HepG2 (cell line): ENCODE results near the gene LUC7L2. TPM values are rescaled to one million over a fixed set of nuclear protein-coding genes. Genes with fewer than 3 reads are reported as not detected.

Experiments
- FOXJ3 ChIP-seq: sonication (generic); formaldehyde crosslinking; IDR thresholded peaks from 2 replicates; pipeline ENCODE4 v1.4.0; 2020; ENCODE audit warnings: missing genetic modification reagents, mild to moderate bottlenecking, borderline replicate concordance
- KLF16 ChIP-seq, 2 experiments: sonication (generic) in 1 of 2; formaldehyde crosslinking in 1 of 2; IDR thresholded peaks; 2 replicates each; pipeline versions ENCODE4 v1.6.1 to v1.8.0; 2016 to 2023; ENCODE audit warnings: missing genetic modification reagents in 2 of 2, missing compliant biosample characterization in 1 of 2
- KMT2A ChIP-seq: sonication (generic); formaldehyde crosslinking; IDR thresholded peaks from 2 replicates; pipeline ENCODE4 v1.4.0; 2020; ENCODE audit warnings: missing genetic modification reagents
- MED13 ChIP-seq: sonication (generic); formaldehyde crosslinking; IDR thresholded peaks from 2 replicates; pipeline ENCODE4 v1.5.0; 2020; ENCODE audit warnings: missing genetic modification reagents
- MED8 ChIP-seq: sonication (generic); formaldehyde crosslinking; IDR thresholded peaks from 2 replicates; pipeline ENCODE4 v1.8.1; 2023; ENCODE audit warnings: mild to moderate bottlenecking, missing genetic modification reagents; ENCODE audit not compliant: insufficient replicate concordance
- MIER2 ChIP-seq: IDR thresholded peaks from 2 replicates; pipeline ENCODE4 v1.6.1; 2016; ENCODE audit warnings: missing biosample characterization, missing genetic modification reagents
- RAD51 ChIP-seq: fragments of 450-650 bp; IDR thresholded peaks from 2 replicates; pipeline ENCODE4 v1.6.1; 2016; ENCODE audit warnings: borderline replicate concordance
- RBAK ChIP-seq: sonication (generic); formaldehyde crosslinking; IDR thresholded peaks from 2 replicates; pipeline ENCODE4 v1.5.1; 2020; ENCODE audit warnings: mild to moderate bottlenecking, missing genetic modification reagents
- TBX2 ChIP-seq: sonication (generic); formaldehyde crosslinking; IDR thresholded peaks from 2 replicates; pipeline ENCODE4 v1.5.0; 2020; ENCODE audit warnings: missing genetic modification reagents, mild to moderate bottlenecking, borderline replicate concordance
- TP53 ChIP-seq: sonication (generic); formaldehyde crosslinking; conservative IDR thresholded peaks from 2 replicates; pipeline ENCODE4 v1.4.0; 2020; ENCODE audit warnings: missing genetic modification reagents
- ZFP36L2 ChIP-seq: sonication (generic); formaldehyde crosslinking; IDR thresholded peaks from 2 replicates; pipeline ENCODE4 v1.4.0; 2020; ENCODE audit warnings: missing genetic modification reagents
- ZFP41 ChIP-seq: sonication (generic); formaldehyde crosslinking; IDR thresholded peaks from 2 replicates; pipeline ENCODE4 v1.4.0; 2020; ENCODE audit warnings: mild to moderate bottlenecking, missing genetic modification reagents, borderline replicate concordance
- ZFP82 ChIP-seq: sonication (generic); formaldehyde crosslinking; IDR thresholded peaks from 2 replicates; pipeline ENCODE4 v1.5.1; 2020; ENCODE audit warnings: mild to moderate bottlenecking, missing genetic modification reagents, borderline replicate concordance
- ZMYM2 ChIP-seq: sonication (generic); formaldehyde crosslinking; IDR thresholded peaks from 2 replicates; pipeline ENCODE4 v1.8.0; 2022; ENCODE audit warnings: mild to moderate bottlenecking, missing genetic modification reagents
- ZNF124 ChIP-seq: sonication (generic); formaldehyde crosslinking; IDR thresholded peaks from 2 replicates; pipeline ENCODE4 v1.4.0; 2020; ENCODE audit warnings: missing genetic modification reagents
- ZNF546 ChIP-seq: sonication (generic); formaldehyde crosslinking; conservative IDR thresholded peaks from 2 replicates; pipeline ENCODE4 v1.8.1; 2023; ENCODE audit warnings: mild to moderate bottlenecking, missing genetic modification reagents
- polyA plus RNA-seq, 8 experiments: library from polyadenylated mRNA; depleted of rRNA in 3 of 8; stranded (reverse) in 7 of 8; unstranded in 1 of 8; fragments of >200 nt; fragmentation: Illumina TruSeq in 4 of 8; extraction: Trizol in 4 of 8; gene quantifications; 2 replicates each; pipeline versions ENCODE4 v1.2.1 to v1.2.3, GENCODE V29; 2011 to 2016; ENCODE audit warnings: low read depth in 4 of 8, missing spikeins in 1 of 8, mixed read lengths in 1 of 8; ENCODE audit not compliant: insufficient read depth in 1 of 8
- total RNA-seq, 5 experiments: library from RNA; depleted of rRNA; stranded (reverse); fragments of >200 nt; fragmentation: Illumina TruSeq; extraction: Trizol; gene quantifications; 2 replicates each; pipeline ENCODE4 v1.2.3, GENCODE V29; 2016; ENCODE audit warnings: low read depth in 1 of 5
- TF ChIP-seq, protein P1 (sequence below): sonication (generic); formaldehyde crosslinking; IDR thresholded peaks from 2 replicates; pipeline ENCODE4 v1.5.0; 2020; ENCODE audit warnings: mild to moderate bottlenecking, missing genetic modification reagents, moderate library complexity
- TF ChIP-seq, protein P2 (sequence below): sonication (generic); formaldehyde crosslinking; IDR thresholded peaks from 2 replicates; pipeline ENCODE4 v1.4.0; 2020; ENCODE audit warnings: missing genetic modification reagents, mild to moderate bottlenecking, borderline replicate concordance

LUC7L2 gene
- total and polyA plus RNA-seq, 2 of the 13 experiments (the other 11 are each of a cell fraction or from before 2014, with no cell fraction given) = 17.9 to 50.7 TPM

DNA sequence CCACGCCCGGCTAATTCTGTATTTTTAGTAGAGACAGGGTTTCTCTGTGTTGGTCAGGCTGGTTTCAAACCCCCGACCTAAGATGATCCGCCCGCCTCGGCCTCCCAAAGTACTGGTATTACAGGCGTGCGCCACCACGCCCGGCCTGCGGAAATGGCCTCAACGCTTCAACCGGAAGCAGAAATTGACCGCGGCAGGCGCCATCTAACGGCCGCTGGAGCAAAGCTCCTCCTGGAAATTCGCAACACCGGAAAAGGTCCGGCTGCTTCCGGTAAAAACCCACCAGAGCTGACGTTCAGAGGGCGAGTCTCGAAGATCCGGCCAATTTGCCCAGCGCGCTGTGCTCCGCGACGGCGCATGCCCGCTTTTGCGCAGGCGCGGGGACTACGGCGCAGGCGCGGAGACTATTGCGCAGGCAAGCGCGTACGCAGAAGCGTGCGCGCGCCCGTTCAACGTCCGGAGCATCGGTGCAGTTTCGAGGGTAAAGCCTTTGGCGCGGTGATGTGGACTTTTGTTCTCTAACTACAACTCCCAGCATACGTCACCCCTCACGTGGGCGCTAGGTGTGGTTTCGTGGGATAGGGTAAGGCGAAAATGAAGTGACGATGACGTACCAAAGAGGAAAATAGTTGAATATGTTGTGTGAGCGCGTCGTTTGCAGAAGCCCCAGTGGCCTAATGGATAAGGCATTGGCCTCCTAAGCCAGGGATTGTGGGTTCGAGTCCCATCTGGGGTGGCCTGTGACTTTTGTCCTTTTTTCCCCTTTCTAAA lies 19.5 kb upstream of the LUC7L2 start (continued):
- no peak for TF ChIP-seq RBAK (CRISPR knock-in tag)
- TF ChIP-seq MED13 (CRISPR knock-in tag) = peak; percentile 77; the same call in 1 of the 2 replicates
- no peak for TF ChIP-seq ZFP36L2 (CRISPR knock-in tag)
- TF ChIP-seq ZFP82 (CRISPR knock-in tag) = peak; percentile 77; the same call in 1 of the 2 replicates
- TF ChIP-seq KMT2A = peak; percentile 39; the same call in 1 of the 2 replicates
- TF ChIP-seq MED8 (CRISPR knock-in tag) = no peak
- TF ChIP-seq ZMYM2 (CRISPR knock-in tag) = peak; percentile 99
- peak; percentile 37; the same call in 1 of the 2 replicates for TF ChIP-seq ZNF546 (CRISPR knock-in tag)
- peak; percentile 60; the same call in 1 of the 2 replicates for TF ChIP-seq FOXJ3 (CRISPR knock-in tag)
- TF ChIP-seq, protein P1, sequence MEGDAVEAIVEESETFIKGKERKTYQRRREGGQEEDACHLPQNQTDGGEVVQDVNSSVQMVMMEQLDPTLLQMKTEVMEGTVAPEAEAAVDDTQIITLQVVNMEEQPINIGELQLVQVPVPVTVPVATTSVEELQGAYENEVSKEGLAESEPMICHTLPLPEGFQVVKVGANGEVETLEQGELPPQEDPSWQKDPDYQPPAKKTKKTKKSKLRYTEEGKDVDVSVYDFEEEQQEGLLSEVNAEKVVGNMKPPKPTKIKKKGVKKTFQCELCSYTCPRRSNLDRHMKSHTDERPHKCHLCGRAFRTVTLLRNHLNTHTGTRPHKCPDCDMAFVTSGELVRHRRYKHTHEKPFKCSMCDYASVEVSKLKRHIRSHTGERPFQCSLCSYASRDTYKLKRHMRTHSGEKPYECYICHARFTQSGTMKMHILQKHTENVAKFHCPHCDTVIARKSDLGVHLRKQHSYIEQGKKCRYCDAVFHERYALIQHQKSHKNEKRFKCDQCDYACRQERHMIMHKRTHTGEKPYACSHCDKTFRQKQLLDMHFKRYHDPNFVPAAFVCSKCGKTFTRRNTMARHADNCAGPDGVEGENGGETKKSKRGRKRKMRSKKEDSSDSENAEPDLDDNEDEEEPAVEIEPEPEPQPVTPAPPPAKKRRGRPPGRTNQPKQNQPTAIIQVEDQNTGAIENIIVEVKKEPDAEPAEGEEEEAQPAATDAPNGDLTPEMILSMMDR (CRISPR knock-in tag) = peak; percentile 91
- TF ChIP-seq ZNF124 = no peak
- peak; percentile 7; the same call in 1 of the 2 replicates for TF ChIP-seq MIER2
- TF ChIP-seq, protein P2, sequence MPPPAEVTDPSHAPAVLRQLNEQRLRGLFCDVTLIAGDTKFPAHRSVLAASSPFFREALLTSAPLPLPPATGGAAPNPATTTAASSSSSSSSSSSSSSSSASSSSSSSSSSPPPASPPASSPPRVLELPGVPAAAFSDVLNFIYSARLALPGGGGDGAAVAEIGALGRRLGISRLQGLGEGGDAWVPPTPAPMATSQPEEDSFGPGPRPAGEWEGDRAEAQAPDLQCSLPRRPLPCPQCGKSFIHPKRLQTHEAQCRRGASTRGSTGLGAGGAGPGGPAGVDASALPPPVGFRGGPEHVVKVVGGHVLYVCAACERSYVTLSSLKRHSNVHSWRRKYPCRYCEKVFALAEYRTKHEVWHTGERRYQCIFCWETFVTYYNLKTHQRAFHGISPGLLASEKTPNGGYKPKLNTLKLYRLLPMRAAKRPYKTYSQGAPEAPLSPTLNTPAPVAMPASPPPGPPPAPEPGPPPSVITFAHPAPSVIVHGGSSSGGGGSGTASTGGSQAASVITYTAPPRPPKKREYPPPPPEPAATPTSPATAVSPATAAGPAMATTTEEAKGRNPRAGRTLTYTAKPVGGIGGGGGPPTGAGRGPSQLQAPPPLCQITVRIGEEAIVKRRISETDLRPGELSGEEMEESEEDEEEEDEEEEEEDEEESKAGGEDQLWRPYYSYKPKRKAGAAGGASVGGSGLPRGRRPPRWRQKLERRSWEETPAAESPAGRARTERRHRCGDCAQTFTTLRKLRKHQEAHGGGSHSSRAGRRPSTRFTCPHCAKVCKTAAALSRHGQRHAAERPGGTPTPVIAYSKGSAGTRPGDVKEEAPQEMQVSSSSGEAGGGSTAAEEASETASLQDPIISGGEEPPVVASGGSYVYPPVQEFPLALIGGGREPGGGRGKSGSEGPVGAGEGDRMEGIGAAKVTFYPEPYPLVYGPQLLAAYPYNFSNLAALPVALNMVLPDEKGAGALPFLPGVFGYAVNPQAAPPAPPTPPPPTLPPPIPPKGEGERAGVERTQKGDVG (CRISPR knock-in tag) = peak; percentile 92; the same call in 1 of the 2 replicates
- TF ChIP-seq TBX2 (CRISPR knock-in tag) = peak; percentile 90
- peak in 1 of 2 experiments; percentile 92; a peak in 2 of 4 replicates for TF ChIP-seq KLF16 (CRISPR knock-in tag; IDR thresholded peaks at IDR 0.05)
- TF ChIP-seq TP53 (CRISPR knock-in tag) = peak; percentile 67; the same call in 1 of the 2 replicates
- TF ChIP-seq ZFP41 (CRISPR knock-in tag) = no peak
- TF ChIP-seq RAD51 = peak; percentile 82
